Ovary (tissue), 9 donors: ENCODE results near the gene HSPA1B. TPM values are rescaled to one million over a fixed set of nuclear protein-coding genes. Genes with fewer than 3 reads are reported as not detected.

Source experiments
- DNase-seq, 5 donors: peaks; one replicate each; pipeline ENCODE4 v3.0.0-alpha.2; 2019 to 2020
- H3K27ac ChIP-seq, 2 donors: fragments of 200-600 bp; one replicate each; pipeline versions ENCODE4 v1.5.1 to v1.8.0; 2019 to 2022
- H3K27me3 ChIP-seq: fragments of 200-600 bp; one replicate; pipeline ENCODE4 v1.8.0; 2022
- H3K36me3 ChIP-seq: fragments of 200-600 bp; sonication (generic); one replicate; pipeline ENCODE4 v1.5.1; 2019
- H3K4me1 ChIP-seq: one replicate; pipeline ENCODE4 v1.8.1; 2013; ENCODE audit warnings: mild to moderate bottlenecking, moderate library complexity; ENCODE audit not compliant: insufficient read depth
- H3K4me3 ChIP-seq: fragments of 200-600 bp; sonication (generic); one replicate; pipeline ENCODE4 v1.5.1; 2017
- H3K9me3 ChIP-seq, 2 donors: fragments of 200-600 bp in 1 of 2; sonication (generic) in 1 of 2; one replicate each; pipeline versions ENCODE4 v1.5.1 to v1.8.1; 2013 to 2019; ENCODE audit warnings: mild to moderate bottlenecking in 1 of 2, moderate library complexity in 1 of 2
- EP300 ChIP-seq: sonication (generic); formaldehyde crosslinking; IDR thresholded peaks from one replicate; pipeline ENCODE4 v1.6.1; 2017; ENCODE audit warnings: antibody characterized with exemption
- POLR2A ChIP-seq: fragments of 450-650 bp; IDR thresholded peaks from one replicate; pipeline ENCODE4 v1.6.1; 2017; ENCODE audit warnings: antibody characterized with exemption, mild to moderate bottlenecking, moderate library complexity
- WGBS, 3 donors: extraction: QIAGEN DNeasy Blood & Tissue Kit in 1 of 3; methylation state at CpG; one replicate each; pipeline versions ENCODE4 v1.1.5 to v1.1.7; 2013 to 2017; 5-methylcytosine and 5-hydroxymethylcytosine counted together
- intact Hi-C, 4 donors: fragments of 100-400 bp; cut with DNase I; formaldehyde crosslinking; loops; one replicate each; pipeline versions ENCODE4 v1.11.0 to v1.15.1; 2022 to 2023
- polyA plus RNA-seq, 2 donors: library from polyadenylated mRNA; stranded (reverse); fragments of 200-250 nt in 1 of 2; fragments of 350-450 nt in 1 of 2; fragmentation: Illumina TruSeq in 1 of 2; extraction: RNeasy Lipid Tissue Mini Kit (QIAGEN cat#74804) in 1 of 2; gene quantifications; one replicate each; pipeline ENCODE4 v1.2.3, GENCODE V29; 2013 to 2014
- total RNA-seq, 7 donors: library from RNA; depleted of rRNA in 2 of 7; stranded (reverse); fragments of >200 nt in 2 of 7; fragmentation: NEBNext Ultra II Directional in 3 of 7; extraction: Animal tissue kit (Norgen Biotek cat#: 25700) in 3 of 7; gene quantifications; one replicate each; pipeline versions ENCODE4 v1.1.0 to v1.2.4, GENCODE V29; 2016 to 2023
- TF ChIP-seq, protein P1 (sequence below), 3 donors: fragments of 450-650 bp in 2 of 3; fragments of 200-600 bp in 1 of 3; IDR thresholded peaks; one replicate each; pipeline versions ENCODE4 v1.5.1 to v1.8.0; 2016 to 2022; ENCODE audit warnings: antibody characterized with exemption in 3 of 3, mild to moderate bottlenecking in 1 of 3
- donor health status: DM: no; HTN: no; CAD: no; lungs with moderate emphysema.
- donor health status: DM: no; HTN: no; CAD: no.
- donor health status: Bipolar disorder and iron deficiency.
- donor health status: DM: yes; HTN: yes; CAD: no.
- donor health status: DM: no; HTN: no; CAD: no.
- donor health status: DM: yes; HTN: yes; CAD: no.

The HSPA1B gene
- total and polyA plus RNA-seq, 9 donors = 41.9 to 506 (median 175) TPM

DNA sequence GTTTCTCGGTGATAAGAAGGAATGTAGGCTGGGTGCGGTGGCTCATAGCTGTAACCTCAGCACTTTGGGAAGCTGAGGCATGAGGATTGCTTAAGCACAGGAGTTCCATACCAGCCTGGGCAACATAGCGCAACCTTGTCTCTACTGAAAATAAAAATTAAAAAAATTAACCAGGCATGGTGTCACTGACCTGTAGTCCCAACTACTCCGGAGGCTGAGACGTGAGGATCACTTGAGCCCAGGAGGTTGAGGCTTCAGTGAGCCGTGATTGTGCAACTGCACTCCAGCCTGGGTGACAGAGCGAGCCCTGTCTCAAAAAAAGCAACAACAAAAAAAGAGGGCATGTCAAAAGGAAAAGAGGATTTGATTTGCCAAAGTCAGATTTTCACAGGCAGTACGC, 31.2 kb downstream of the HSPA1B start:
- intact Hi-C loops = no loop called here
- Histone ChIP-seq H3K4me3 (no peak overlapping the region), H3K9me3 (no peaks in the 10 kb centered on the region), H3K4me1 (peaks cover 4% of the 10 kb centered on the region), H3K36me3 (no peaks in the 10 kb centered on the region), H3K27ac (no peak overlapping the region), H3K27me3 (no peaks in the 10 kb centered on the region)
- no peak for TF ChIP-seq EP300
- TF ChIP-seq POLR2A = no peak
- TF ChIP-seq, protein P1, sequence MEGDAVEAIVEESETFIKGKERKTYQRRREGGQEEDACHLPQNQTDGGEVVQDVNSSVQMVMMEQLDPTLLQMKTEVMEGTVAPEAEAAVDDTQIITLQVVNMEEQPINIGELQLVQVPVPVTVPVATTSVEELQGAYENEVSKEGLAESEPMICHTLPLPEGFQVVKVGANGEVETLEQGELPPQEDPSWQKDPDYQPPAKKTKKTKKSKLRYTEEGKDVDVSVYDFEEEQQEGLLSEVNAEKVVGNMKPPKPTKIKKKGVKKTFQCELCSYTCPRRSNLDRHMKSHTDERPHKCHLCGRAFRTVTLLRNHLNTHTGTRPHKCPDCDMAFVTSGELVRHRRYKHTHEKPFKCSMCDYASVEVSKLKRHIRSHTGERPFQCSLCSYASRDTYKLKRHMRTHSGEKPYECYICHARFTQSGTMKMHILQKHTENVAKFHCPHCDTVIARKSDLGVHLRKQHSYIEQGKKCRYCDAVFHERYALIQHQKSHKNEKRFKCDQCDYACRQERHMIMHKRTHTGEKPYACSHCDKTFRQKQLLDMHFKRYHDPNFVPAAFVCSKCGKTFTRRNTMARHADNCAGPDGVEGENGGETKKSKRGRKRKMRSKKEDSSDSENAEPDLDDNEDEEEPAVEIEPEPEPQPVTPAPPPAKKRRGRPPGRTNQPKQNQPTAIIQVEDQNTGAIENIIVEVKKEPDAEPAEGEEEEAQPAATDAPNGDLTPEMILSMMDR (IDR thresholded peaks at IDR 0.05) = no peak
- no peak for DNase-seq
- 89 to 97% (median 95%) methylated on average over 8 of the region's 8 CpGs for WGBS, 3 donors

DNA sequence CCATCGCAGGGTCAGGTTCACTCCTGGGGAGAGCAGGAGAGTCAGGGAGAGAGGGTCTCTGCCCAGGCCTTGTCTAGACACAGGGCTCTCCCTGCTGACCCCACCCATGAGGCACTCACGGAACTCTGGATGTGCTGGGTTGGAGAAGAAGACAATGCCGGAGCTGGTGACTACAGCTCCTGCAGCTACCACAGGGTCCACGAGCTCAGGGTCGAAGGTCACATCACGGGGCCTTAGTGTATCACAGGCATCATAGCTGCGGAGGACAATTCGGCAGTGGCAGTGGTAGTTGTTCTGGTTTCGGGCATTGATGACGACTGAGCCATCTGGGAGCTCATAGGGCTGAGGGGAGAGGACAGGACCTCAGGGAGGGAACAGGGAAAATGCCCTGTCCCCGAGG, 32.4 kb downstream of the HSPA1B start:
- WGBS, 3 donors = 85 to 88% (median 85%) methylated on average over 11 of the region's 11 CpGs
- TF ChIP-seq, protein P1 (IDR thresholded peaks at IDR 0.05) = no peak
- no peak for TF ChIP-seq EP300
- no peaks in the 10 kb centered on the region for H3K27me3 ChIP-seq
- H3K36me3 ChIP-seq = no peaks in the 10 kb centered on the region
- H3K9me3 ChIP-seq = no peaks in the 10 kb centered on the region
- DNase-seq = no peak
- no peak overlapping the region for H3K27ac ChIP-seq
- intact Hi-C loops = loop anchor here in 2 of 4 donors (10.0 kb wide), 1 partner anchor 175 kb away; the partner anchor contains the start of gene LY6G5C (in 2 of the 2)
- peaks cover 4% of the 10 kb centered on the region for H3K4me1 ChIP-seq
- H3K4me3 ChIP-seq = no peak overlapping the region

DNA sequence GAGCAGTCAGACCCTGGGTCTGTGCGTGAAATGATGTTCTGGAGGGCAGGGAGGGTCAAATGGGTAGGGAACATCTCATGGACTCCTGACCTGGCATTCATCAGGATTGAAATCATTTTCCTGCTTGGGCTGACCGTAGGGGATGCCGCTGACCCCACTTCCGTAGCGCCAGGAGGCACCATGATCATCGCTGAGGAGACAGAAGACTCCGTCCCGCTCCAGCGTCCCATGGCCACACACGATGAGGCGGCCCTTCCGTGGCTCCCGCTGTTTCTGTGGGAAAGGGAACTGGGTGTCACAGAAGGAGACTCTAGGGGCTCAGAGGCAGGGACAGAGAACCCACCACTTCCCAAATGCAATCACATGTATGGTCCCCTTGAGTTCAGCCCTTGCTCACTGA, 32.8 kb downstream of the HSPA1B start:
- intact Hi-C loops = loop anchor here in 2 of 4 donors (10.0 kb wide), 1 partner anchor 176 kb away; the partner anchor contains the start of gene LY6G5C (in 2 of the 2)
- TF ChIP-seq, protein P1 (IDR thresholded peaks at IDR 0.05) = no peak
- TF ChIP-seq POLR2A (no peak), EP300 (no peak)
- DNase-seq = no peak
- H3K9me3 ChIP-seq = no peaks in the 10 kb centered on the region
- no peaks in the 10 kb centered on the region for H3K27me3 ChIP-seq
- H3K27ac ChIP-seq = no peak overlapping the region
- no peaks in the 10 kb centered on the region for H3K36me3 ChIP-seq
- H3K4me3 ChIP-seq = no peak overlapping the region
- peaks cover 4% of the 10 kb centered on the region for H3K4me1 ChIP-seq
- 89 to 95% (median 92%) methylated on average over 13 of the region's 13 CpGs for WGBS, 3 donors

DNA sequence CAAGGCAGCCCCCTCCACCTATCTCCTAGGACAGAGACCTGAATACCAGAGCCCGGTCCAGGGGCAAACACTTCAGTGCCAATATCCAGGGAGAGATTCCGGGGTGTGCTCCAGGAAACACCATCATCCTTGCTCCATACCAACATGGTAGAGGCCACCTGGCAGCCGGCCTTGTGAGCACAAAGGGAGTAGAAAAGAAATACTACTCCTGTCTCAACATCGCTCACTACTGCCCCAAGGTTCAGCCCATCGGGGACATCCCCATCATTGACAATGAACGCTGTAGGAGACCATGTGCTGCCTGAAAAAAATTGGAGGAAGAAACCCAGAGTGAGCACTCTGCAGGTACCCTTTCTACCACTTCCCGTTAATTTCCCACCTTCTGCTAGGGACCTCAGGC, 33.6 kb downstream of the HSPA1B start:
- no peaks in the 10 kb centered on the region for H3K9me3 ChIP-seq
- peaks cover 4% of the 10 kb centered on the region for H3K4me1 ChIP-seq
- H3K4me3 ChIP-seq = no peak overlapping the region
- no peak overlapping the region for H3K27ac ChIP-seq
- TF ChIP-seq POLR2A = no peak
- TF ChIP-seq, protein P1 (IDR thresholded peaks at IDR 0.05) = no peak
- TF ChIP-seq EP300 = no peak
- intact Hi-C loops = loop anchor here in 2 of 4 donors (10.0 kb wide), 1 partner anchor 176 kb away; the partner anchor contains the start of gene LY6G5C (in 2 of the 2)
- H3K36me3 ChIP-seq = no peaks in the 10 kb centered on the region
- 84 to 90% (median 88%) methylated on average over 7 of the region's 7 CpGs for WGBS, 3 donors
- DNase-seq = no peak
- no peaks in the 10 kb centered on the region for H3K27me3 ChIP-seq
